HepG2 (cell line): ENCODE data around the gene TRIO. TPM values are rescaled to one million over a fixed set of nuclear protein-coding genes. Genes with fewer than 3 reads are reported as not detected.
A peak's percentile ranks its signal among the peaks of the same experiment; 100 is the strongest.

ENCODE experiments used
- CCDC6 ChIP-seq: sonication (generic); formaldehyde crosslinking; IDR thresholded peaks from 2 replicates; pipeline ENCODE4 v1.8.1; 2022; ENCODE audit warnings: mild to moderate bottlenecking, missing genetic modification reagents, moderate library complexity
- CENPX ChIP-seq: sonication (generic); formaldehyde crosslinking; IDR thresholded peaks from 2 replicates; pipeline ENCODE4 v1.9.0; 2021; ENCODE audit warnings: mild to moderate bottlenecking, missing genetic modification reagents, moderate library complexity
- EED ChIP-seq: sonication (generic); formaldehyde crosslinking; IDR thresholded peaks from 2 replicates; pipeline ENCODE4 v1.5.0; 2020; ENCODE audit warnings: mild to moderate bottlenecking, missing genetic modification reagents
- FOXK2 ChIP-seq: fragments of 450-650 bp; IDR thresholded peaks from 2 replicates; pipeline ENCODE4 v1.6.1; 2016
- IKZF1 ChIP-seq: fragments of 450-650 bp; IDR thresholded peaks from 2 replicates; pipeline ENCODE4 v1.7.1; 2016
- IRX3 ChIP-seq: sonication (generic); formaldehyde crosslinking; IDR thresholded peaks from 2 replicates; pipeline ENCODE4 v1.8.1; 2023; ENCODE audit warnings: mild to moderate bottlenecking, low read depth, missing genetic modification reagents, borderline replicate concordance
- MAZ ChIP-seq, 2 experiments: sonication (generic) in 1 of 2; formaldehyde crosslinking in 1 of 2; IDR thresholded peaks; 2 replicates each; pipeline versions ENCODE4 v1.5.0 to v1.6.1; 2012 to 2020; ENCODE audit warnings: low read depth in 2 of 2, mild to moderate bottlenecking in 2 of 2, borderline replicate concordance in 1 of 2, improper control_type of control experiment in 1 of 2, low read length in 1 of 2, missing genetic modification reagents in 1 of 2, moderate library complexity in 1 of 2
- MEF2D ChIP-seq: sonication (generic); formaldehyde crosslinking; IDR thresholded peaks from 2 replicates; pipeline ENCODE4 v1.5.1; 2020; ENCODE audit warnings: mild to moderate bottlenecking, missing genetic modification reagents
- NFE2L1 ChIP-seq: sonication (generic); formaldehyde crosslinking; IDR thresholded peaks from 2 replicates; pipeline ENCODE4 v1.4.0; 2020; ENCODE audit warnings: missing genetic modification reagents, mild to moderate bottlenecking, borderline replicate concordance
- NR0B2 ChIP-seq: sonication (generic); formaldehyde crosslinking; IDR thresholded peaks from 2 replicates; pipeline ENCODE4 v1.4.0; 2020; ENCODE audit warnings: mild to moderate bottlenecking, missing genetic modification reagents
- PHB2 ChIP-seq: fragments of 450-650 bp; IDR thresholded peaks from 2 replicates; pipeline ENCODE4 v1.6.1; 2018; ENCODE audit not compliant: partially characterized antibody
- POLR2AphosphoS5 ChIP-seq: IDR thresholded peaks from 2 replicates; pipeline ENCODE4 v1.6.1; 2012; ENCODE audit warnings: low read depth, low read length
- PPARG ChIP-seq: conservative IDR thresholded peaks from 2 replicates; pipeline ENCODE4 v1.6.1; 2016; ENCODE audit warnings: missing biosample characterization, missing genetic modification reagents
- PRDM10 ChIP-seq: sonication (generic); formaldehyde crosslinking; IDR thresholded peaks from 2 replicates; pipeline ENCODE4 v1.4.0; 2020; ENCODE audit warnings: low read depth, missing genetic modification reagents
- RFX1 ChIP-seq: fragments of 450-650 bp; IDR thresholded peaks from 2 replicates; pipeline ENCODE4 v1.6.1; 2017
- STAT5B ChIP-seq: sonication (generic); formaldehyde crosslinking; IDR thresholded peaks from 2 replicates; pipeline ENCODE4 v1.4.0; 2020; ENCODE audit warnings: missing genetic modification reagents
- SYNCRIP ChIP-seq: fragments of 200-400 bp; formaldehyde crosslinking; IDR thresholded peaks from 2 replicates; pipeline ENCODE4 v1.6.1; 2018; ENCODE audit warnings: mild to moderate bottlenecking, low read depth, low read length; ENCODE audit not compliant: insufficient read depth
- YY1 ChIP-seq: IDR thresholded peaks from 2 replicates; pipeline ENCODE4 v1.6.1; 2011; ENCODE audit warnings: low read length, low read depth, moderate library complexity, mild to moderate bottlenecking; ENCODE audit not compliant: insufficient read depth, insufficient replicate concordance
- ZBTB43 ChIP-seq: sonication (generic); formaldehyde crosslinking; conservative IDR thresholded peaks from 2 replicates; pipeline ENCODE4 v1.4.0; 2020; ENCODE audit warnings: missing genetic modification reagents
- ZGPAT ChIP-seq: IDR thresholded peaks from 2 replicates; pipeline ENCODE4 v1.6.1; 2016; ENCODE audit warnings: mild to moderate bottlenecking
- ZNF205 ChIP-seq: IDR thresholded peaks from 2 replicates; pipeline ENCODE4 v1.6.1; 2018; ENCODE audit warnings: missing biosample characterization, missing genetic modification reagents
- ZNF30 ChIP-seq: sonication (generic); formaldehyde crosslinking; IDR thresholded peaks from 2 replicates; pipeline ENCODE4 v1.5.0; 2020; ENCODE audit warnings: mild to moderate bottlenecking, missing genetic modification reagents
- ZNF326 ChIP-seq: sonication (generic); formaldehyde crosslinking; IDR thresholded peaks from 2 replicates; pipeline ENCODE4 v1.4.0; 2020; ENCODE audit warnings: missing genetic modification reagents, borderline replicate concordance
- ZNF331 ChIP-seq: sonication (generic); formaldehyde crosslinking; IDR thresholded peaks from 2 replicates; pipeline ENCODE4 v1.4.0; 2020; ENCODE audit warnings: missing genetic modification reagents
- ZNF775 ChIP-seq: sonication (generic); formaldehyde crosslinking; IDR thresholded peaks from 2 replicates; pipeline ENCODE4 v1.4.0; 2020; ENCODE audit warnings: missing genetic modification reagents, mild to moderate bottlenecking, moderate library complexity, borderline replicate concordance
- polyA plus RNA-seq, 8 experiments: library from polyadenylated mRNA; depleted of rRNA in 3 of 8; stranded (reverse) in 7 of 8; unstranded in 1 of 8; fragments of >200 nt; fragmentation: Illumina TruSeq in 4 of 8; extraction: Trizol in 4 of 8; gene quantifications; 2 replicates each; pipeline versions ENCODE4 v1.2.1 to v1.2.3, GENCODE V29; 2011 to 2016; ENCODE audit warnings: low read depth in 4 of 8, missing spikeins in 1 of 8, mixed read lengths in 1 of 8; ENCODE audit not compliant: insufficient read depth in 1 of 8
- total RNA-seq, 5 experiments: library from RNA; depleted of rRNA; stranded (reverse); fragments of >200 nt; fragmentation: Illumina TruSeq; extraction: Trizol; gene quantifications; 2 replicates each; pipeline ENCODE4 v1.2.3, GENCODE V29; 2016; ENCODE audit warnings: low read depth in 1 of 5

Gene TRIO
- total and polyA plus RNA-seq, 2 of the 13 experiments (the other 11 are each of a cell fraction or from before 2014, with no cell fraction given) = 45.2 to 45.9 TPM

GRCh38 chr5:14212838-14213237 is 69.7 kb downstream of the TRIO start (continued):
- TF ChIP-seq PRDM10 (no peak), PHB2 (no peak), STAT5B (CRISPR knock-in tag) (no peak), NR0B2 (CRISPR knock-in tag) (no peak), MAZ (IDR thresholded peaks at IDR 0.05; ENCODE audit: borderline replicate concordance, low read depth, low read length) (no peak), MAZ (CRISPR knock-in tag; IDR thresholded peaks at IDR 0.05; ENCODE audit: low read depth) (no peak), CENPX (CRISPR knock-in tag) (no peak), ZNF326 (CRISPR knock-in tag) (no peak), ZBTB43 (CRISPR knock-in tag) (peak; percentile 64; the same call in 1 of the 2 replicates), NFE2L1 (no peak), ZNF30 (no peak), FOXK2 (peak; percentile 36; the same call in 1 of the 2 replicates), ZNF775 (CRISPR knock-in tag) (no peak), IKZF1 (no peak), MEF2D (CRISPR knock-in tag) (peak; percentile 54), ZNF331 (CRISPR knock-in tag) (peak; percentile 73; the same call in 1 of the 2 replicates), PPARG (peak; percentile 74), ZNF205 (CRISPR knock-in tag) (peak; percentile 92), CCDC6 (CRISPR knock-in tag) (no peak), RFX1 (no peak), YY1 (no peak), ZGPAT (CRISPR knock-in tag) (0 out of 2 replicates have a peak, but pooled peaks have one; percentile 20), EED (CRISPR knock-in tag) (no peak), SYNCRIP (no peak), POLR2AphosphoS5 (no peak), IRX3 (CRISPR knock-in tag) (no peak)
